Activated T-helper 2 cell treated with anti-CD3 and anti-CD28 coated beads, Interferon-gamma antibody, Interleukin-2, Interleukin-4, amounts not matched to agents 10 μg/mL and 5 μg/mL and 100 μg/mL, durations not matched to agents 14 hours and 24 hours and 36 hours (primary cell): ENCODE results near the gene SFT2D2. TPM values are rescaled to one million over a fixed set of nuclear protein-coding genes. Genes with fewer than 3 reads are reported as not detected.
A peak's percentile ranks its signal among the peaks of the same experiment; 100 is the strongest.
"Not testable (repeated sequence)": the region's sequence is repeated elsewhere in the genome, so short reads cannot be mapped to it uniquely, and the experiment has no call there.

ENCODE experiments used
- DNase-seq: peaks from one replicate; pipeline ENCODE4 v3.0.0; 2021; ENCODE audit warnings: low spot score
- H3K27ac Mint-ChIP-seq: one replicate; pipeline ENCODE4 v1.8.0; 2021; ENCODE audit warnings: mixed read lengths
- H3K27me3 Mint-ChIP-seq: one replicate; pipeline ENCODE4 v1.8.0; 2021; ENCODE audit warnings: low read depth, mixed read lengths
- H3K36me3 Mint-ChIP-seq: one replicate; pipeline ENCODE4 v1.8.0; 2021; ENCODE audit warnings: low read depth, mixed read lengths
- H3K4me1 Mint-ChIP-seq: one replicate; pipeline ENCODE4 v1.8.0; 2021; ENCODE audit warnings: low read depth, mixed read lengths
- H3K4me3 Mint-ChIP-seq: one replicate; pipeline ENCODE4 v1.8.0; 2021; ENCODE audit warnings: low read depth, mild to moderate bottlenecking, moderate library complexity, mixed read lengths
- H3K9me3 Mint-ChIP-seq: one replicate; pipeline ENCODE4 v1.8.0; 2021; ENCODE audit warnings: mixed read lengths
- intact Hi-C: fragments of 100-400 bp; cut with micrococcal nuclease; formaldehyde crosslinking; loops from one replicate; pipeline ENCODE4 v1.15.1; 2023
- total RNA-seq: library from RNA; stranded (reverse); gene quantifications from 2 replicates; pipeline ENCODE4 v1.2.3, GENCODE V29; 2022

Gene SFT2D2
- total RNA-seq, 1 donor from 2014 or later = 106 TPM

- intact Hi-C loops = no loop called here
- no peaks in the 10 kb centered on the region for H3K4me1 Mint-ChIP-seq
- H3K4me3 Mint-ChIP-seq = no peak overlapping the region
- no peaks in the 10 kb centered on the region for H3K27me3 Mint-ChIP-seq
- DNase-seq = no peak
- no peak overlapping the region for H3K27ac Mint-ChIP-seq
- peaks cover 7% of the 10 kb centered on the region for H3K9me3 Mint-ChIP-seq
- peaks cover 45% of the 10 kb centered on the region for H3K36me3 Mint-ChIP-seq
These were observed 19.7 kb upstream of the SFT2D2 start for GRCh38 chr1:168206111-168206510.

DNA sequence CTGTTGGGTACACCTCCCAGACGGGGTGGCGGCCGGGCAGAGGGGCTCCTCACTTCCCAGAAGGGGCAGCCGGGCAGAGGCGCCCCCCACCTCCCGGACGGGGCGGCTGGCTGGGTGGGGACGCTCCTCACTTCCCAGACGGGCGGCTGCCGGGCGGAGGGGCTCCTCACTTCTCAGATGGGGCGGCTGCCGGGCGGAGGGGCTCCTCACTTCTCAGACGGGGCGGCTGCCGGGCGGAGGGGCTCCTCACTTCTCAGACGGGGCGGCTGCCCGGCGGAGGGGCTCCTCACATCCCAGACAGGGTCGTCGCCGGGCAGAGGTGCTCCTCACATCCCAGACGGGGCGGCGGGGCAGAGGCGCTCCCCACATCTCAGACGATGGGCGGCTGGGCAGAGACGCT is 18.1 kb upstream of the SFT2D2 start:
- peaks cover 36% of the 10 kb centered on the region for H3K36me3 Mint-ChIP-seq
- intact Hi-C loops, H3K27ac Mint-ChIP-seq, H3K4me3 Mint-ChIP-seq, H3K27me3 Mint-ChIP-seq, H3K4me1 Mint-ChIP-seq, DNase-seq: not testable (repeated sequence)
- H3K9me3 Mint-ChIP-seq = peaks cover 13% of the 10 kb centered on the region

GRCh38 chr1:168210312-168210711 is 15.5 kb upstream of the SFT2D2 start:
- DNase-seq = no peak
- Mint-ChIP-seq H3K27me3 (no peaks in the 10 kb centered on the region), H3K9me3 (peaks cover 21% of the 10 kb centered on the region), H3K36me3 (peaks cover 27% of the 10 kb centered on the region), H3K4me1 (peaks cover 2% of the 10 kb centered on the region), H3K27ac (no peak overlapping the region), H3K4me3 (no peak overlapping the region)
- intact Hi-C loops = no loop called here

DNA sequence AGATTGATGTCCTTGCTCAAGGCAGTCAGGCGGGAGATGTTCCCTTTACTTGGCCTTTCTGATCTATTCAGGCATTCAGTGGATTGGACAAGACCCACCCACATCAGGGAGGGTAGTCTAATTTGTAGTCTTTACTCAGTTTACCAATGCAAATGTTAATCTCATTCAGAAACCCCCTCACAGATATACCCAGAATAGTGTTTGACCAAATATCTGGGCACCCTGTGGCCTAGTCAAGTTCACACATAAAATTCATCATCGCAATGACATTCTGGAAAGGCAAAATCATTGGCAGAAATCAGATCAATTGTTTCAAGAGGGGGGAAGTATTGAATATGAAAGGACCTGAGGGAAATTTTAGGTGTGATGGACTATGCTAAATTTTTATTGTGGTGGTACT is 12.5 kb upstream of the SFT2D2 start:
- Mint-ChIP-seq H3K27ac (no peak overlapping the region), H3K4me3 (no peak overlapping the region), H3K27me3 (no peaks in the 10 kb centered on the region), H3K9me3 (peaks cover 15% of the 10 kb centered on the region), H3K4me1 (peaks cover 2% of the 10 kb centered on the region), H3K36me3 (peaks cover 21% of the 10 kb centered on the region)
- intact Hi-C loops = no loop called here
- DNase-seq = no peak

DNA sequence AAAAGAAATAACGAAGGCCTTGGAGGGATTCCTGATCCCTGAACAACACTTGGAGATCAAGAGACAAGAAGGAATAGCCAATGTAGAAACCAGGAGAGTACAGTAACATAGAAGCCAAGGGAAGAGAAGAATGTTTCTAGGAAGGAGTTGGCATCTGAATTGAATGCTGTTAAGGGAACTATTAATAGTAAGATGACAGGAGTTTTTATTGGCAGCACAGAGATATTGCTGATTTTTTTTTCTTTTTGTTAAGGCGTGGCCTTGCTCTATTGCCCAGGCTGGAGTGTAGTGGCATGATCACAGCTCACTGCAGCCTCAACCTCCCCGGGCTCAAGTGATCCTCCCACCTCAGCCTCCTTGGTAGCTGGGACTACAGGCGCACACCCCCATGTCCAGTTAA is 9.6 kb upstream of the SFT2D2 start:
- H3K4me3 Mint-ChIP-seq = no peak overlapping the region

GRCh38 chr1:168217664-168218063 is 8.1 kb upstream of the SFT2D2 start:
- H3K36me3 Mint-ChIP-seq = peaks cover 11% of the 10 kb centered on the region
- H3K4me3 Mint-ChIP-seq = no peak overlapping the region
- DNase-seq = no peak

More for the DNA sequence above, 9.6 kb upstream of the SFT2D2 start:
- Mint-ChIP-seq H3K36me3 (peaks cover 16% of the 10 kb centered on the region), H3K4me1 (peaks cover 10% of the 10 kb centered on the region), H3K27ac (no peak overlapping the region), H3K9me3 (peaks cover 14% of the 10 kb centered on the region), H3K27me3 (no peaks in the 10 kb centered on the region)
- intact Hi-C loops = no loop called here
- DNase-seq = no peak

GRCh38 chr1:168218658-168219057 is 7.1 kb upstream of the SFT2D2 start:
- DNase-seq = no peak
- H3K4me1 Mint-ChIP-seq = peaks cover 10% of the 10 kb centered on the region
- H3K27ac Mint-ChIP-seq = no peak overlapping the region
- intact Hi-C loops = no loop called here
- no peak overlapping the region for H3K4me3 Mint-ChIP-seq
- no peaks in the 10 kb centered on the region for H3K27me3 Mint-ChIP-seq
- peaks cover under 1% of the 10 kb centered on the region for H3K9me3 Mint-ChIP-seq
- peaks cover 5% of the 10 kb centered on the region for H3K36me3 Mint-ChIP-seq

More at GRCh38 chr1:168217664-168218063, 8.1 kb upstream of the SFT2D2 start:
- H3K9me3 Mint-ChIP-seq = peaks cover 9% of the 10 kb centered on the region
- H3K4me1 Mint-ChIP-seq = peaks cover 7% of the 10 kb centered on the region
- H3K27ac Mint-ChIP-seq = no peak overlapping the region
- no peaks in the 10 kb centered on the region for H3K27me3 Mint-ChIP-seq
- intact Hi-C loops = no loop called here

GRCh38 chr1:168220470-168220871 is 5.3 kb upstream of the SFT2D2 start:
- H3K9me3 Mint-ChIP-seq = no peaks in the 10 kb centered on the region
- H3K27me3 Mint-ChIP-seq = no peaks in the 10 kb centered on the region
- intact Hi-C loops = no loop called here
- peaks cover 26% of the 10 kb centered on the region for H3K4me1 Mint-ChIP-seq
- H3K27ac Mint-ChIP-seq = peak overlapping the region; percentile 53
- peak overlapping the region; percentile 16 for H3K4me3 Mint-ChIP-seq
- H3K36me3 Mint-ChIP-seq = no peaks in the 10 kb centered on the region
- no peak for DNase-seq

DNA sequence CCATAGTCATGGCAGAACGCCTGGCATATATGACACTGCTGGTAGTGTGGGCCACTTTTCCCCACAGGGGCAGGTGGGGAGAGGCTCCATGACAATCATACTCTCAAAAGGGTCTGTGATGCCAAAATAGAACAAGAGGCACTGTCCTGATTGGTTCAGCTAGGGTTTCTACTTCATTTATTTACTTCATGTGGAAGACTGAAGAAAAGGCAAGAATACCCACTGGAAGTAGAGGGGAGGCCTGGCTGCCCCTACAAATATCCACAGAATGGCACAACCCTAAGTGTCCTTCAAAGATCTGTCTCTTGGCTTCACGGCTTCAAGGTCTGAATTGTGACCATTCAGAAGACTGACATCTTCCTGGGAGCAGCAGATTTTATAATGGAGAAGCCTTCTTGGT is 4.5 kb upstream of the SFT2D2 start:
- Mint-ChIP-seq H3K27ac (no peak overlapping the region), H3K4me1 (peaks cover 26% of the 10 kb centered on the region), H3K36me3 (no peaks in the 10 kb centered on the region), H3K4me3 (no peak overlapping the region), H3K9me3 (no peaks in the 10 kb centered on the region), H3K27me3 (no peaks in the 10 kb centered on the region)
- intact Hi-C loops = no loop called here
- no peak for DNase-seq

- DNase-seq = no peak
- Mint-ChIP-seq H3K27me3 (no peaks in the 10 kb centered on the region), H3K36me3 (peaks cover 18% of the 10 kb centered on the region), H3K9me3 (no peaks in the 10 kb centered on the region), H3K27ac (no peak overlapping the region), H3K4me3 (no peak overlapping the region), H3K4me1 (peaks cover 40% of the 10 kb centered on the region)
- intact Hi-C loops = no loop called here
These were observed 2.5 kb upstream of the SFT2D2 start for GRCh38 chr1:168223261-168223660.

DNA sequence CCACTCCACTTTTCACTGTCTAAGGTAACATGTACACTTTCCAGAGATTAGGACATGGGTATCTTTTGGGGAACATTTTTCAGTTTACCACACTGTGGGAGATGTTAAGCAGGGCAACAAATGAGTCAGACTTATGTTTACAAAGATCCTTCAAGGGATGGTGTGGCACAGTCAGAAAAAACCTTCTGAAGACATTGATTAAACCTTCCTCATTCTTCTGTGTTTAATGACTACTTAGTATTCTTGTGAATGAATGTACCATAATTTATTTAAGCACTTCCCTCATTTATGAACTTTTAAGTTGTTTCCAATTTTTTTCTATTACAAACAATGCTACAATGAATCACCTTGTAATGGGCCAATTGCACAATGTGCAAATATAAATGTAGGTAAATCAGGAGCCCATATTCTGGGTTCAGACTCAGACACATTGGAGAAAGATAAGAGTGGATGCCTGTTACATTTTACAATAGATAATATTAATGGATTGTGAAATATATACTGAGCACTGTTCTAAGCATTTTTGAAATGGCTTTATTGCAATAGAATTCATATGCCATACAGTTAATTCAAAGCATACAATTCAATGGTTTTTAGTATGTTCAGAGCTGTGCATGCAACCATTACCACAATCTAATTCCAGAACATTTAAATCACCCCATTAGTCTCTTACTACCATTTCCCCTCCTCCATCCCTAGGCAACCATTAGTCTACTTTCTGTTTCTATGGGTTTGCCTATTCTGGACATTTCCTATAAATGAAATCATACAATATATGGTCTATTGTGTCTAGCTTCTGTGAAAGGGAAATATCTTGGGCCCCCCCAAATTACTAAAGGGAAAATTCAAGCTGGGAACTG is 1.9 kb upstream of the SFT2D2 start:
- Mint-ChIP-seq H3K27me3 (no peaks in the 10 kb centered on the region), H3K36me3 (peaks cover 25% of the 10 kb centered on the region), H3K27ac (no peak overlapping the region), H3K4me3 (no peak overlapping the region), H3K4me1 (peaks cover 46% of the 10 kb centered on the region), H3K9me3 (no peaks in the 10 kb centered on the region)
- DNase-seq = no peak
- intact Hi-C loops = no loop called here

DNA sequence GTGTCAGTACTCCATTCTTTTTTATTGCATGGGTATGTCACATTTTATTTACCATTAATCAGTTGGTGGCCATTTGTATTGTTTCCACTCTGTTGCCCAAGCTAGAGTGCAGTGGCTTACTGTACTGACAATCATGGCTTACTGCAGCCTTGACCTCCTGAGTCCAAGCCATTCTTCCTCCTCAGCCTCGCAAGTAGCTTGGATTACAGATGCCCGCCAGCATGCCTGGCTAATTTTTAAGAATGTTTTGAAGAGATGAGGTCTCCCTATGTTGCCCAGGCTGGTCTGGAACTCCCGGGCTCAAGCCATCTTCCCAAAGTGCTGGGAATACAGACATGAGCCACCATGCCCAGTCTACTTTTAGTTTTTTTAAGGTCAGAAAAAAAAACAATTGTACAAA is 813 bp upstream of the SFT2D2 start:
- H3K36me3 Mint-ChIP-seq = peaks cover 36% of the 10 kb centered on the region
- no peaks in the 10 kb centered on the region for H3K27me3 Mint-ChIP-seq
- no peaks in the 10 kb centered on the region for H3K9me3 Mint-ChIP-seq
- peak overlapping the region; percentile 65 for H3K27ac Mint-ChIP-seq
- H3K4me1 Mint-ChIP-seq = peaks cover 56% of the 10 kb centered on the region
- intact Hi-C loops = no loop called here
- no peak for DNase-seq
- peak overlapping the region; percentile 98 for H3K4me3 Mint-ChIP-seq

- Mint-ChIP-seq H3K27ac (peak overlapping the region; percentile 96), H3K9me3 (no peaks in the 10 kb centered on the region), H3K36me3 (peaks cover 62% of the 10 kb centered on the region), H3K4me1 (peaks cover 64% of the 10 kb centered on the region), H3K27me3 (no peaks in the 10 kb centered on the region), H3K4me3 (peak overlapping the region; percentile 98)
- intact Hi-C loops = loop anchor here (1.0 to 2.0 kb wide), 2 partner anchors 10 to 133 kb away; no protein-coding TSS in a partner anchor
- no peak for DNase-seq
These were observed 1.8 kb downstream of the SFT2D2 start for GRCh38 chr1:168227620-168228019.
